ENCODE results near the gene LPIN2. TPM values are rescaled to one million over a fixed set of nuclear protein-coding genes. Genes with fewer than 3 reads are reported as not detected.

LPIN2 gene, protein sequence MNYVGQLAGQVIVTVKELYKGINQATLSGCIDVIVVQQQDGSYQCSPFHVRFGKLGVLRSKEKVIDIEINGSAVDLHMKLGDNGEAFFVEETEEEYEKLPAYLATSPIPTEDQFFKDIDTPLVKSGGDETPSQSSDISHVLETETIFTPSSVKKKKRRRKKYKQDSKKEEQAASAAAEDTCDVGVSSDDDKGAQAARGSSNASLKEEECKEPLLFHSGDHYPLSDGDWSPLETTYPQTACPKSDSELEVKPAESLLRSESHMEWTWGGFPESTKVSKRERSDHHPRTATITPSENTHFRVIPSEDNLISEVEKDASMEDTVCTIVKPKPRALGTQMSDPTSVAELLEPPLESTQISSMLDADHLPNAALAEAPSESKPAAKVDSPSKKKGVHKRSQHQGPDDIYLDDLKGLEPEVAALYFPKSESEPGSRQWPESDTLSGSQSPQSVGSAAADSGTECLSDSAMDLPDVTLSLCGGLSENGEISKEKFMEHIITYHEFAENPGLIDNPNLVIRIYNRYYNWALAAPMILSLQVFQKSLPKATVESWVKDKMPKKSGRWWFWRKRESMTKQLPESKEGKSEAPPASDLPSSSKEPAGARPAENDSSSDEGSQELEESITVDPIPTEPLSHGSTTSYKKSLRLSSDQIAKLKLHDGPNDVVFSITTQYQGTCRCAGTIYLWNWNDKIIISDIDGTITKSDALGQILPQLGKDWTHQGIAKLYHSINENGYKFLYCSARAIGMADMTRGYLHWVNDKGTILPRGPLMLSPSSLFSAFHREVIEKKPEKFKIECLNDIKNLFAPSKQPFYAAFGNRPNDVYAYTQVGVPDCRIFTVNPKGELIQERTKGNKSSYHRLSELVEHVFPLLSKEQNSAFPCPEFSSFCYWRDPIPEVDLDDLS
- total RNA-seq, result 100 to 1,000 TPM; 101 to 106 TPM

DNA sequence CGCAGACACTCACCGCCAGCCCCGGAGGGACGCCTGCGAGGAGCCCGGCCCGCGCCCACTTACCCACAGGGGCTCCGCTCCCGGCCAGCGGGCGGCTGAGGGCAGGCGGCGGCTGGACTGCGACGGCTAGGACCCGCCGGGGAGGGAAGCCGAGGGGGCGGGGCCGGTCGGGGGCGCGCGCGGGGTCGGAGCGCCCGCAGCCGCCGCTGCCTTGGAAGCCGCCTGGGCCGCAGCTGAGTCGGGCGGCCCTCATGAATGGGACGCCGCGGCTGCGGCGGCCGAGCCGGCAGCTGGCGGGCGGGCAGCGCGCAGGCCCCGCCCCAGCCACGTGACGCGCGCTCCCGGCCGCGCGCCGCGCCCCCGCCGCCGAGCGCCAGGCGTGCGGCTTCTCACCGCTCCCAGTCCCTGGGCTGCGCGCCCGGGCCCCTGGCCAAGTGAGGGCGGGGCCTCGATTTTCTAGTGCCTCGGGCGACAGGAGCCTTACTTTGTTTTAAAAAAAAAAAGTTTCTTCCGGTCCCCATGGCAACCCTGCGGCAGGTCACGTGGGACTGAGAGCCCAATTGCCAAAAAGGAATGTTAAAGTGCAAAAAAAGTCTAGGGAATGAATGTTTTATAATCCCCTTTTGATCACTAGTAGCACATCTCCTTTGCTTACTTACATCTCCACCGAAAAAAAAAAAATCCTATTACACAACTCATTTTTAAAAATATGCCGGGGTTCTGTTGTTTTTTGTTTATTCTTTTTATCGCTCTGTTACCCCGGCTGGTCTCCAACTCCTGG lies at the start of gene LPIN2:
Gene LPIN2 (minus strand): TSS at position 121 of the 781 bp plus-strand sequence. CDS start 52,304 bp downstream, outside the sequence.
- Mint-ChIP-seq H3K27ac (peak within 1 kb of the TSS; percentile 97), H3K4me3 (peak within 1 kb of the TSS; percentile 95 to 96), H3K9me3 (no peaks in the 10 kb centered on the region), H3K36me3 (ENCODE audit: insufficient read depth in 2 of 2) (peaks cover 2 to 21% of the 10 kb centered on the region in 2 donors), H3K4me1 (ENCODE audit: low read depth) (peaks cover 73% of the 10 kb centered on the region), H3K27me3 (ENCODE audit: low read depth) (no peaks in the 10 kb centered on the region)
- DNase-seq (peak; percentile 97 to 99), ATAC-seq (replicated peaks in 1 of 2) (peak; percentile 90 to 91)

DNA sequence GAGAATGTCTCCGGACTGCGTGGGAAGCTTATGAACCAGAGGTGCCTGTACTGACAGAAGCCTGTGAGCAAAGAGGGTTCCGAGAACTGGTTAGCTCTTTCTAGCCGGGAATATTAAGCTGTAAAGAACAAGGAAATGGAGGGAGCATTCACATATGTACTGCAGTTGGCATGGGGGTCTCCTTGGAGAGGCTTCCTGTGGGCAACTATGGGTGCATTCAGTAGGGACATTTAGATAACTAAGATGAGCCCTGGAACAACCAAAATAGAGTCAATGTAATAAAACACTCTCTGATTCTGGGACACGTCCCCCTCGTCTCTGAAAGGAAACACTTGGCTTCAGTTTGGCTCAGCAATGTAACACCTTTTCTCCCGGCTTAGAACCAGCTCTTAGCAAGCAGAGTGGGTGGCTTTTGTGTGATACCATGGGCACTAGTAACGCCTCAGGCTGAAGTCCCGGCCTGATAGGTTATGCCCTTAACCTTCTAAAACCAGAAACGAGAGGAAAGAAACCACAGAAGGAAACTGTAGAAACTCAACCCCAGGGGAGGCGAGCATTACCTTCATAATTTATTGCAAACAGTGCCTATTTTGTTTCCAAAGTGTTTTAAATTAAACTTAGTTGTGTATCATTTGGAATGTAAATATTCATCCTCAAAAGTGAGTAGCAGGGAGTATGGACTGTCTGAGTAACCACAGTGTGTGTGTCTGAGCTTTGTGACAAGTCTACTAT lies 48.8 kb upstream of the LPIN2 start:
- H3K4me1 Mint-ChIP-seq (ENCODE audit: low read depth), result peaks cover 71% of the 10 kb centered on the region
- ATAC-seq (replicated peaks in 1 of 2) (peak; percentile 71 to 82), DNase-seq (peak; percentile 63 to 69)
- peak overlapping the region; percentile 78 to 87 for H3K4me3 Mint-ChIP-seq
- no peaks in the 10 kb centered on the region for H3K36me3 Mint-ChIP-seq (ENCODE audit: insufficient read depth in 2 of 2)
- peak overlapping the region; percentile 99 for H3K27ac Mint-ChIP-seq
- H3K27me3 Mint-ChIP-seq (ENCODE audit: low read depth), result no peaks in the 10 kb centered on the region
- H3K9me3 Mint-ChIP-seq, result no peaks in the 10 kb centered on the region

DNA sequence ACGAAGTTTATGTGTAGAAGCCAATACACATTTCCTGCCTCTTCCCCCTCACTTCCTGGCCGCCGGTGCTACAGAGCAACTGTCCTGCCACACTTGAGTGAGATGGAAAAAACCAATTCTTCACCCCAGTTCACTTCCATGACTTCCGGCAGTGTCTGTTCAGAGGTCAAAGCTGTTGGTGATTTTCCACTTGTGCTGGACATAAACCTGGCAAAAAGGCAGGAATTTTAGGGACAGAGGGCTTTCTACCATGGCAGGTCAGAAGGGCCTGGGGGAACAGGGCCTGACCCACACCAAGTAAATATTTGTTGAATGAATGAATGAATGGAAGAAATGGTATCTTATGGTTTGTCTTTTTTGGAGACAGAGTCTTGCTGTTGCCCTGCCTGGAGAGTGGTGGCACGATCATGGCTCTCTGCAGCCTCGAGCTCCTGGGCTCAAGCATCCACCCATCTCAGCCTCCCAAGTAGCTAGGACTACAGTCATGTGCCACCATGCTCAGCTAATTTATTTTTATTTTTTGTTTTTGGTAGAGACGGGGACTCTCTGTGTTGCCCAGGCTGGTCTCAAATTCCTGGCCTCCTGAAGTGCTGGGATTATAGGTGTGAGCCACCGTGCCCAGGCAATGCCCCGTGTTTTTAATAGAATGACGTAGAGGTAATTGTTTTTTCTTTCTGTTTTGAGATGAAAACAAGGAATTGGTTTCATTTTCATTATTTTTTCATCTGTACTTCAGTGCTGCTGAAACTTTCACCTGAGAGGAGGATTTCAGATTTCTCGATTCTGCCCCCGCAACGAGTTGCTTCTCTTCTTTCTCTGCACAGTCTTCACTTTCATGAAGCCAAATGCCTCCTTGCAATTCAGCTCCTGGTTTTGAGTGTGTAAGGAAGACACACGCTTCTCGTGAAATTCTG lies 48.0 kb upstream of the LPIN2 start:
- DNase-seq, result peak; percentile 54 to 57
- H3K27me3 Mint-ChIP-seq (ENCODE audit: low read depth), result no peaks in the 10 kb centered on the region

DNA sequence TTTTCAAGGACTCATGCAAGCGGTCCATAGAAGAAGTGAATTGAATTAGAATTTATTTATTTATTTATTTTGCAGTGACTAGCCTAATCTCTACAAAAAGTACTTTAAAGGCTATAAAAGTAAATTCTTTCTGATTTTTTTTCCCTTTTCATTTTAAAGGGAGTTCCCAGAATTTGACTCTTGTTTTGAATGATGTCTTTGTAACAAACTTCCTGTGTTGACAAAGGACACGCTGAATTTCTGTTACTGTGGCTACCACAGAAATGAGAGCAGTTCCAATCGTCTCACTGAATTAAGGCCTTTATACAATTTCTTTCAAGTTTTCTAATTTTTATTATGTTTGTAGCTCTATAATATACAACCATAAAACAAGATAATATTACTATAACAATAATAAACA lies 46.3 kb upstream of the LPIN2 start:
- DNase-seq (no peak), ATAC-seq (replicated peaks in 1 of 2) (peak in 1 of 2 donors; percentile 16)
- H3K4me3 Mint-ChIP-seq, result peak overlapping the region in 1 of 2 donors; percentile 39
- no peaks in the 10 kb centered on the region for H3K27me3 Mint-ChIP-seq (ENCODE audit: low read depth)
- H3K9me3 Mint-ChIP-seq, result peaks cover 0 to 2% of the 10 kb centered on the region in 2 donors
- no peak overlapping the region for H3K27ac Mint-ChIP-seq
- H3K36me3 Mint-ChIP-seq (ENCODE audit: insufficient read depth in 2 of 2), result peaks cover 1 to 4% of the 10 kb centered on the region in 2 donors
- peaks cover 73% of the 10 kb centered on the region for H3K4me1 Mint-ChIP-seq (ENCODE audit: low read depth)

More for the DNA sequence above, 48.0 kb upstream of the LPIN2 start:
- H3K4me3 Mint-ChIP-seq, result peak overlapping the region; percentile 78 to 87
- ATAC-seq (replicated peaks in 1 of 2), result peak; percentile 42 to 56
- H3K9me3 Mint-ChIP-seq, result no peaks in the 10 kb centered on the region
- no peaks in the 10 kb centered on the region for H3K36me3 Mint-ChIP-seq (ENCODE audit: insufficient read depth in 2 of 2)
- peaks cover 73% of the 10 kb centered on the region for H3K4me1 Mint-ChIP-seq (ENCODE audit: low read depth)
- peak overlapping the region; percentile 99 for H3K27ac Mint-ChIP-seq

DNA sequence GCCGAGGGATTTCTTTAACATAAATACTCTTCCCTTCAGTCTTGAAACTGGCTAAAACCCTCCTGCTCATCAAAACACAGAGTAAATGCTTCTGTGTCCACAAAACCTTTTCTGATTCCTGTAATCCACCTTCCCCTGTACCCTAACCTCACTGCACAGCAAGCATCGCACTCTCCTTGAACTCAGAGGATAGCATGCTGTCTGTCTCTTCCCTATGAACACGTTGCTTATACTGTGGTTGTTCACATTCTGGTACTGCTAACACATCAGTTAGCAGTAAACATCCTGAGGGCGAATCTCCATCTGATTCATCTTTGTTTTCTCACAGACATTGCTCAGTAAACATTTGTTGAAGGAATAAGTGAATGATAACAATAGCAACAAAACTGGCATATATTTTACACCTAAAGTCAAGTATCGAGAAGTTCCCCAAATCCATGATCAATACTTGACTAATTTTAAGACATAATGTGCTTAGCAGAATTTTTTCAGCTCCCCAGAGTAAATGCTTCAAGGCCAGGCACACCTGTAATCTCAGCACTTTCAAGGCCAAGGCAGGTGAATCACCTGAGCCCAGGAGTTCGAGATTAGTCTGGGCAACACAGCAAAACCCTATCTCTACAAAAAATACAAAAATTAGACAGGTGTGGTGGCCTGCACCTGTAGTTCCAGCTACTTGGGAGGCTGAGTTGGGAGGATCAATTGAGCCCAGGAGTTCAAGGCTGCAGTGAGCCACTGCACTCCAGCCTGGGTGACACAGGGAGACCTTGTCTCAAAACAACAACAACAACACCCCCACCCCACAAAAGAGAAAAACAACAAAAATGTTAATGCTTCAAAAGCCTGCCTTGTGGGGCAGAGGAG lies 45.6 kb upstream of the LPIN2 start:
- DNase-seq (peak in 1 of 2 donors; percentile 25), ATAC-seq (replicated peaks in 1 of 2) (peak; percentile 21 to 56)
- H3K9me3 Mint-ChIP-seq, result peaks cover 1 to 4% of the 10 kb centered on the region in 2 donors
- H3K4me1 Mint-ChIP-seq (ENCODE audit: low read depth), result peaks cover 72% of the 10 kb centered on the region
- peak overlapping the region; percentile 41 for H3K27ac Mint-ChIP-seq
- no peaks in the 10 kb centered on the region for H3K27me3 Mint-ChIP-seq (ENCODE audit: low read depth)
- peaks cover 4 to 7% of the 10 kb centered on the region in 2 donors for H3K36me3 Mint-ChIP-seq (ENCODE audit: insufficient read depth in 2 of 2)
- H3K4me3 Mint-ChIP-seq, result peak overlapping the region; percentile 23 to 38

DNA sequence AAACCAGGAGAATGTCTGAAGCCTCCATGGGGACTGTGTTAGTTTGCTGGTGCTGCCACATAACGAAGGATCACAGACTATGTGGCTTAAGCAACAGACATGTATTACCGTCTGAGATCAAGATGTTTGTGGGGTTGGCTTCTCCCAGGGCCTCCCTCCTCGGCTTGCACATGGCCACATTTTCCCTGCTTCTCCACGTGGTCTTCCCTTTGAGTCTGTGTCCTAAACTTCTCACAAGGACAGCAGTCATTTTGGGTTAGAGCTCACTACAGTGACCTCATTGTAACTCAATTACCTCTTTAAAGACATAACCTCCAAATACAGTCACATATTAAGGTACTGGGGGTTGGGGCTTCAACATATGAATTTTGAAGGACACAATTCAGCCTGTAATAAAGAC lies 44.6 kb upstream of the LPIN2 start:
- peaks cover 8 to 10% of the 10 kb centered on the region in 2 donors for H3K9me3 Mint-ChIP-seq
- DNase-seq (no peak), ATAC-seq (replicated peaks in 1 of 2) (no peak)
- H3K4me3 Mint-ChIP-seq, result no peak overlapping the region
- no peaks in the 10 kb centered on the region for H3K27me3 Mint-ChIP-seq (ENCODE audit: low read depth)
- peaks cover 10 to 14% of the 10 kb centered on the region in 2 donors for H3K36me3 Mint-ChIP-seq (ENCODE audit: insufficient read depth in 2 of 2)
- peaks cover 72% of the 10 kb centered on the region for H3K4me1 Mint-ChIP-seq (ENCODE audit: low read depth)
- H3K27ac Mint-ChIP-seq, result peak overlapping the region; percentile 41

DNA sequence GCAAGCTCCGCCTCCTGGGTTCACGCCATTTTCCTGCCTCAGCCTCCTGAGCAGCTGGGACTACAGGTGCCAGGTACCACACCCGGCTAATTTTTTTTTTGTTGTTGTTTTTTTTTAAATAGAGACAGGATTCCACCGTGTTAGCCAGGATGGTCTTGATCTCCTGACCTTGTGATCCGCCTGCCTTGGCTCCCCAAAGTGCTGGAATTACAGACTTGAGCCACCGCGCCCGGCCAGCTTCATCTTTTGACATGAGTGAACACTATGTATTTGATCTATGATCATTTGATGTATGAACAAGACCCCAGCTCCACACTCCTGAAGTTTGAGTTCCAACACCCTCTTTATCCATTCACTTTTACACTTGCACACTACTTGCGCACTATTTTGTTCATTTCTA lies 43.4 kb upstream of the LPIN2 start:
- Mint-ChIP-seq H3K27ac (peak overlapping the region; percentile 34), H3K36me3 (ENCODE audit: insufficient read depth in 2 of 2) (peaks cover 13 to 18% of the 10 kb centered on the region in 2 donors), H3K27me3 (ENCODE audit: low read depth) (no peaks in the 10 kb centered on the region), H3K4me1 (ENCODE audit: low read depth) (peaks cover 69% of the 10 kb centered on the region), H3K4me3 (no peak overlapping the region), H3K9me3 (peaks cover 8 to 14% of the 10 kb centered on the region in 2 donors)
- ATAC-seq (replicated peaks in 1 of 2), result no peak
- no peak for DNase-seq

DNA sequence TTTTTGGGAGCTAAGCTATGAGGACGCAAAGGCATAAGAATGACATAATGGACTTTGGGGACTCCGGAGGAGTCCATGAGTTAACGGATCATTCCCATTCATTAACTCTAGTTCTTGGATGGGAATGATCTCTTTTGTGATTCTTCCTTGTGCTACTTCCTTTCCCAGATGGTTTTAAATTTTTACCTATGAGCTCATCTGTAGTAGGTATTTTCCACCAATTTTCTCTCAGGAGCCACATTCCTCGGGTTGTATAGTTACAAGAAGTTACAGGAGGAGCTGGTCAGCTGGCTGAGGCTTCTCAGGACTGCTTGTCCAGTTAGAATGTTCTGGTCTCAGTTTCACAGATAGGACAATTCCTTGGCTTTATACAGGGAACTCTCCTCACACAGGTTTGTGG lies 42.9 kb upstream of the LPIN2 start:
- Mint-ChIP-seq H3K27ac (no peak overlapping the region), H3K4me3 (no peak overlapping the region), H3K36me3 (ENCODE audit: insufficient read depth in 2 of 2) (peaks cover 13 to 18% of the 10 kb centered on the region in 2 donors), H3K27me3 (ENCODE audit: low read depth) (no peaks in the 10 kb centered on the region), H3K4me1 (ENCODE audit: low read depth) (peaks cover 64% of the 10 kb centered on the region), H3K9me3 (peaks cover 8 to 14% of the 10 kb centered on the region in 2 donors)
- DNase-seq (no peak), ATAC-seq (replicated peaks in 1 of 2) (no peak)

DNA sequence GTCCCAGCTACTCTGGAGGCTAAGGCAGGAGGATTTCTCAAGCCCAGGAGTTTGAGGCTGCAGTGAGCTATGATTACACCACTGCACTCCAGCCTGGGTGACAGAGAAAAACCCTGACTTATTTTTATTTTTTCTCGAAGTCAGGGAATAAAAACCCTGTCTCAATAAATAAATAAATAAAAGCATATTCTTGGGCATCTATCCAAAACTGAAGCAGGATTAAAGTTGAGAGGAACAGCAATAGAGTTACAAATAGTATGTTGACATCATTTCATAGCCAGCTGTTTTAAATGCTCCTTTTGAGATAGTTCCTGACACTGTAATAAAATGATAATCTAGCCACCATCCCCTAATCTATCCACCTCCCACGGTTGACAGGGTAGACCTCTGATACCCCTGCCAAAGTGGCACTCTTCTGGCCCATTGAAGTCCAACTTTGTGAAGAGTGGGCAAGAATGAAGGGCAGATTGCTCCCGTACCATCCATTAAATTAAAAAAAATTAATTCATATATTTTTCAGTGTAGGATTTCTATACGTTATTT lies 42.3 kb upstream of the LPIN2 start:
- Mint-ChIP-seq H3K4me3 (no peak overlapping the region), H3K9me3 (peaks cover 8 to 14% of the 10 kb centered on the region in 2 donors), H3K36me3 (ENCODE audit: insufficient read depth in 2 of 2) (peaks cover 13 to 18% of the 10 kb centered on the region in 2 donors), H3K27ac (no peak overlapping the region), H3K27me3 (ENCODE audit: low read depth) (no peaks in the 10 kb centered on the region), H3K4me1 (ENCODE audit: low read depth) (peaks cover 59% of the 10 kb centered on the region)
- no peak for ATAC-seq (replicated peaks in 1 of 2)
- no peak for DNase-seq

DNA sequence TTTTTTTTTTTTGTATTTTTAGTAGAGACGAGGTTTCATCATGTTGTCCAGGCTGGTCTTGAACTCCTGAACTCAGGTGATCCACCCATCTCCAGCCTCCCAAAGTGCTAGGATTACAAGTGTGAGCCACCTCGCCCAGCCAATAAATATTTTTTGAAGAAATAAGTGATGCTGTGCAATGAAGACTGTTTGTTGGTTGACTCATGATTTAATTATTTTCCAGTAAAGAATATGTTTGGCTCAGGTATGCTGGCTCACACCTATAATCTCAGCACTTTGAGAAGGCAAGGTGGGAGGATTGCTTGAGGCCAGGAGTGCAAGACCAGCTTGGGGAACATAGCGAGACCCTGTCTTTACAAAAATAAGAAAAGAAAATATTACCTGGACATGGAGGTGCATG lies 41.8 kb upstream of the LPIN2 start:
- DNase-seq (no peak), ATAC-seq (replicated peaks in 1 of 2) (no peak)
- no peak overlapping the region for H3K4me3 Mint-ChIP-seq
- peaks cover 8 to 14% of the 10 kb centered on the region in 2 donors for H3K9me3 Mint-ChIP-seq
- peaks cover 54% of the 10 kb centered on the region for H3K4me1 Mint-ChIP-seq (ENCODE audit: low read depth)
- peaks cover 13 to 18% of the 10 kb centered on the region in 2 donors for H3K36me3 Mint-ChIP-seq (ENCODE audit: insufficient read depth in 2 of 2)
- no peak overlapping the region for H3K27ac Mint-ChIP-seq
- H3K27me3 Mint-ChIP-seq (ENCODE audit: low read depth), result no peaks in the 10 kb centered on the region

Data from activated T-cell treated with anti-CD3 and anti-CD28 coated beads, Interleukin-2, amount 50 U/mL, for 72 hours (primary cell).